Mesothelial cell of epicardium (in vitro differentiated cells): ENCODE results near the gene TAGLN2. TPM values are rescaled to one million over a fixed set of nuclear protein-coding genes. Genes with fewer than 3 reads are reported as not detected.

Experiments used
- DNase-seq, 2 experiments: peaks; one replicate each; pipeline ENCODE4 v3.0.0; 2021; ENCODE audit warnings: low spot score in 2 of 2; ENCODE audit not compliant: unreplicated experiment in 2 of 2
- H3K27ac Mint-ChIP-seq: 2 replicates; pipeline ENCODE4 v1.8.0; 2021; ENCODE audit warnings: mixed read lengths
- H3K27me3 Mint-ChIP-seq: 2 replicates; pipeline ENCODE4 v1.8.0; 2021; ENCODE audit warnings: low read depth, mixed read lengths
- H3K36me3 Mint-ChIP-seq: 2 replicates; pipeline ENCODE4 v1.8.0; 2021; ENCODE audit warnings: mixed read lengths
- H3K4me1 Mint-ChIP-seq: 2 replicates; pipeline ENCODE4 v1.8.0; 2021; ENCODE audit warnings: mixed read lengths
- H3K4me3 Mint-ChIP-seq: 2 replicates; pipeline ENCODE4 v1.8.0; 2021; ENCODE audit warnings: mild to moderate bottlenecking, moderate library complexity, mixed read lengths
- H3K9me3 Mint-ChIP-seq: 2 replicates; pipeline ENCODE4 v1.8.0; 2021; ENCODE audit warnings: mixed read lengths
- total RNA-seq: library from RNA; stranded (reverse); gene quantifications from 3 replicates; pipeline ENCODE4 v1.2.1, GENCODE V29; 2021
- TF ChIP-seq, protein P1 (sequence below): fragments of 200-600 bp; sonication (generic); IDR thresholded peaks from one replicate; pipeline ENCODE4 v1.5.0; 2021; ENCODE audit warnings: antibody characterized with exemption; ENCODE audit not compliant: unreplicated experiment

TAGLN2 gene
- total RNA-seq, 1 donor from 2014 or later, result 41.6 TPM

DNA sequence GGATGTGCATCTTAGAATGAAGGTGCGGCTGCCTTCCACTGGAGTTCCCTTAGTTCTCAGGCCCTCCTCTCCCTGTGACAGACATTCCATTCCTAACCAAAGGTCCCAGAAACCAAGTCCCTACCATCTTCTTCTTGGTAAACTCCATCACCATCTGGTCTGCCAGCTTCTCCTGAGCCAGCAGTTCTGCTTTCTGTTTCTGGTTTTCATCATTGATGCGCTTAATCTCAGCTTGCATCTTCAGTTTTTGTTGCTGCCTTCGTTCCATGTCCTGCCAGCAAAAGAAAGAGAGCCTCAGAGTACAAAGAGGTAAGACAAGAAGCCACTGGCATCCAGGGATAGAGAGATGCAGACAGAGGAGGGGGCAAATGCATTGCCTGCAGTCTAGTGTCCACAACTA lies 44.9 kb downstream of the TAGLN2 start:
- TF ChIP-seq, protein P1, sequence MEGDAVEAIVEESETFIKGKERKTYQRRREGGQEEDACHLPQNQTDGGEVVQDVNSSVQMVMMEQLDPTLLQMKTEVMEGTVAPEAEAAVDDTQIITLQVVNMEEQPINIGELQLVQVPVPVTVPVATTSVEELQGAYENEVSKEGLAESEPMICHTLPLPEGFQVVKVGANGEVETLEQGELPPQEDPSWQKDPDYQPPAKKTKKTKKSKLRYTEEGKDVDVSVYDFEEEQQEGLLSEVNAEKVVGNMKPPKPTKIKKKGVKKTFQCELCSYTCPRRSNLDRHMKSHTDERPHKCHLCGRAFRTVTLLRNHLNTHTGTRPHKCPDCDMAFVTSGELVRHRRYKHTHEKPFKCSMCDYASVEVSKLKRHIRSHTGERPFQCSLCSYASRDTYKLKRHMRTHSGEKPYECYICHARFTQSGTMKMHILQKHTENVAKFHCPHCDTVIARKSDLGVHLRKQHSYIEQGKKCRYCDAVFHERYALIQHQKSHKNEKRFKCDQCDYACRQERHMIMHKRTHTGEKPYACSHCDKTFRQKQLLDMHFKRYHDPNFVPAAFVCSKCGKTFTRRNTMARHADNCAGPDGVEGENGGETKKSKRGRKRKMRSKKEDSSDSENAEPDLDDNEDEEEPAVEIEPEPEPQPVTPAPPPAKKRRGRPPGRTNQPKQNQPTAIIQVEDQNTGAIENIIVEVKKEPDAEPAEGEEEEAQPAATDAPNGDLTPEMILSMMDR, result no peak
- no peak for DNase-seq
- H3K27ac Mint-ChIP-seq, result no peak overlapping the region
- no peaks in the 10 kb centered on the region for H3K27me3 Mint-ChIP-seq
- H3K36me3 Mint-ChIP-seq, result no peaks in the 10 kb centered on the region
- H3K4me1 Mint-ChIP-seq, result no peaks in the 10 kb centered on the region
- no peaks in the 10 kb centered on the region for H3K9me3 Mint-ChIP-seq
- no peak overlapping the region for H3K4me3 Mint-ChIP-seq

DNA sequence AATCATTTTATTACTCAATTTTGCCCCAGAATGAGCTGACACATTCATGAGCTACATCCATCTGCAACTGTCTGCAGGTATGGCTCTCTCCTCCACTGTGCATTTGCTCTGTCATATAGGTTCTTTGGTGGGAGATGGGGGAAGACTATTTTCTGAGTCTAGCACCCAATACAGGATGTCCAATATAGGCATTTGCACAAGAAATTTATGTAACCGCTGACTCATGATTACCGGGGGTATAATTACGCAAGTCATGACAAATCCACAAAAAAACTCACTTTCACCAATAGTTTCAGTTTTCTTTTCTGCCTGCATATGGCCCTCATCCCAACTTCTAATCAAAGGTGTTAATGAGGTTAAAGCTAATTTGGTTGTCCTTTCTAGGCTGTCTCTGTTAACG lies 45.3 kb downstream of the TAGLN2 start:
- no peak overlapping the region for H3K27ac Mint-ChIP-seq
- TF ChIP-seq, protein P1, result no peak
- no peaks in the 10 kb centered on the region for H3K4me1 Mint-ChIP-seq
- H3K4me3 Mint-ChIP-seq, result no peak overlapping the region
- no peaks in the 10 kb centered on the region for H3K9me3 Mint-ChIP-seq
- DNase-seq, result no peak
- no peaks in the 10 kb centered on the region for H3K27me3 Mint-ChIP-seq
- H3K36me3 Mint-ChIP-seq, result no peaks in the 10 kb centered on the region

DNA sequence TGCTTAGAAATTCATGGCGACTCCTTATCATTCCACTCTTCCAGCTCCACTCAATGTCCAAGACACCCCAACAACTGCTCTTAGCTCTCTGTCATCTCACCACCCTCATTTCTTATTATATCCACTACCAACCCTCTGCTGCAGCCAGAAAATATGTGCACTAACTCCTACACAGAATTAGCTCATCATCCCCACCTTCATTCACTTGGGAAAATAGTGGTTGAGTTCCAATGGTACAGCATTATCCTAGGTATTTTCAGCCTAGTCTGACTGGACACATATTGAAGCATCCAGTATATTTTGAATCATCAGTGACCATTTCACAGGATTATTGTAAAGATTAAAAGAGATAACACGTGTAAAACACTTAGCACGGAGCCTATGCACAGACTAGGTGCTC lies 46.2 kb downstream of the TAGLN2 start:
- H3K4me1 Mint-ChIP-seq, result no peaks in the 10 kb centered on the region
- no peaks in the 10 kb centered on the region for H3K36me3 Mint-ChIP-seq
- no peaks in the 10 kb centered on the region for H3K9me3 Mint-ChIP-seq
- no peak overlapping the region for H3K4me3 Mint-ChIP-seq
- TF ChIP-seq, protein P1, result no peak
- no peaks in the 10 kb centered on the region for H3K27me3 Mint-ChIP-seq
- no peak for DNase-seq
- H3K27ac Mint-ChIP-seq, result no peak overlapping the region

DNA sequence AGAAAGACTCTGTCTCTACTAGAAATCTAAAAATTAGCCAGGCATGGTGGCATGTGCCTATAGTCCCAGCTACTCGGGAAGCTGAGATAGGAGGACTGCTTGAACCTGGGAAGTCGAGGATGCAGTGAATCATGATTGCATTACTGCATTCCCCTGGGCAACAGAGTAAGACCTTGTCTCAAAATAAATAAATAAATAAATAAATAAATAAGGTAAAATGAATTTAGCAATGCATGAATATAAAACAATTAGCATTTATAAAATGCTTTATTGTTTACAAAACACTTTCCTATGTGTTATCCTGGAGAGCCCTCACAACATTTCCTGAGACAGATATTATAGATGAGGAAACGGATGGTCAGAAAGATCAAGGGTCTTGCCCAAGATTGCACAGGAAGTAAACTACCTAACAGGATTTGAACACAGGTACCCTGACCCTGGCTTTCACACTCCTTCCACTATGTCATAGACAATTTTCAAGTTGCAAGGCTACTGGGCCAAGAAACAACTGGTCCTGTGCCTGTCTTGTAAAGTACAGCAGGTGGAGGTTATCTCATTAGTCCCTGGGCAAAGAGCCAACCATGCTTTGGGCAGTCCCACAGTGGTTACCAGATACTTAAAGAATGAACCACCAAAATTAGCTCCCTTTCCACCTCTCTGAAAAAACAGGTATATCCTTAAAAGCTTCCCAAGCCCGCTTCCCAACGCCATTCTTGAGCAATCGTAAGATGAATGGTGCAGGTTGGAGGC lies 47.4 kb downstream of the TAGLN2 start:
- Mint-ChIP-seq H3K4me1 (peaks cover 3% of the 10 kb centered on the region), H3K9me3 (no peaks in the 10 kb centered on the region), H3K36me3 (no peaks in the 10 kb centered on the region), H3K27ac (no peak overlapping the region), H3K4me3 (no peak overlapping the region), H3K27me3 (peaks cover 2% of the 10 kb centered on the region)
- TF ChIP-seq, protein P1, result no peak
- DNase-seq, result no peak

DNA sequence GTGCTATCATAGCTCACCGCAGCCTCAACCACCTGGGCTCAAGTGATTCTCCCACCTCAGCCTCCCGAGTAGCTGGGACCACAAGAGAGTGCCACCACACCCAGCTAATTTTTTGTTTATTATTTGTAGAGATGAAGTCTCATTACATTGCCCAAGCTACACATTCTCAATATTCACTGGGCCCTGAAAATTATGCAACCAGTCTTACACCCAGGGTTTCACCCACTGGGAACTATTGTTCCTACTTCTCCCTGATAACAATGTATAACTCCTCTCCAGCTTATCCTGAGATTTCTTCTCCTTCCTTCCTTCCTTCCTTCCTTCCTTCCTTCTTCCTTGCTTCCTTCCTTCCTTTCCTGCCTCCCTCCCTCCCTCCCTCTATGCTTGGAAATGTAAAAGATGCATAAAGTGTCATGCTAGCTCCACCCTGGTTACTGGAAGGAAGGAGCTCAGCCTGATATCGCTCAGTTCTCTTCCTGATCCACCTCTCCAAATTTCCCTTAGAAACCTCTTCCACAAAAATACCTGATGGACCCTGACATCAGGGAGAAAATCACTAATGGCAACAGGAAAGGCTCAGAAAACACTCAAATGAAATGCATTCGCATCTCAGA lies 51.7 kb downstream of the TAGLN2 start:
- Mint-ChIP-seq H3K36me3 (no peaks in the 10 kb centered on the region), H3K4me3 (no peak overlapping the region), H3K27me3 (peaks cover 15% of the 10 kb centered on the region), H3K27ac (no peak overlapping the region), H3K4me1 (peaks cover 4% of the 10 kb centered on the region), H3K9me3 (no peaks in the 10 kb centered on the region)
- DNase-seq, result no peak
- TF ChIP-seq, protein P1, result no peak
